Activated CD8-positive, alpha-beta memory T cell treated with anti-CD3 and anti-CD28 coated beads, Interleukin-2, amount 50 U/mL, for 48 hours (primary cell): Measurements from ENCODE around the gene C6orf62.
"Not testable (repeated sequence)": the region's sequence is repeated elsewhere in the genome, so short reads cannot be mapped to it uniquely, and the experiment has no call there.

Source experiments
- DNase-seq: peaks from one replicate; pipeline ENCODE4 v3.0.0-alpha.2; 2020

Gene C6orf62

DNA sequence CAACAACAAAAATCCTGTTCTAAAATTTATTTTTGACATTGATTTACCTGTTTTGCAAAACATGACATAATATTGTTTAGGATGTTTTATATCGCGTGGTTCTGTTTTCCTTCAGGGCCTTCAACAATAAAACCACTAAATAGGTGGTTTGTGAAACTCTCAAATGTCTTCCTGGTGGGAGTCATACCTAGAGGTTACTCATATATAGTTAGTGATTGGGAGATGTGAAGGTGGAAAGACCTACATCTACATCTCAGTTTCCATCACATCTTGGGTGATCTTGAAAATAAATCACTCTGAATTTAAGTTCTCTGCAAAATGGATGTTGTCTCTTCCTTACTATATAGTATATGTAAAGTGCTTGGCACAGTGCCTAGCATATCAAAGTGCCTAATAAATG, 22.9 kb downstream of the C6orf62 start:
- DNase-seq = no peak

DNA sequence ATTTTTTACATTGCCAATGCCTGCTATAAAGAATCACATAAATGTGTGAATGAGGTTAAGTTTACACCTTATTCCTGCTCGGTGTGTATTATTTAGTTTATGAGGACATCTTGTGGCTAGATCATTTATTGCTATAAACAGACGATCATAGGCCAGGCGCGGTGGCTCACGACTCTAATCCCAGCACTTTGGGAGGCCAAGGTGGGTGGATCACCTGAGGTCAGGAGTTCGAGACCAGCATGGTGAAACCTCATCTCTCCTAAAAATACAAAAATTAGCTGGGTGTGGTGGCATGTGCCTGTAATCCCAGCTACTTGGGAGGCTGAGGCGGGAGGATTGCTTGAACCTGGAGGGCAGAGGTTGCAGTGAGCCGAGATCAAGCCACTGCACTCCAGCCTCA, 23.3 kb downstream of the C6orf62 start:
- DNase-seq = peak; percentile 60

DNA sequence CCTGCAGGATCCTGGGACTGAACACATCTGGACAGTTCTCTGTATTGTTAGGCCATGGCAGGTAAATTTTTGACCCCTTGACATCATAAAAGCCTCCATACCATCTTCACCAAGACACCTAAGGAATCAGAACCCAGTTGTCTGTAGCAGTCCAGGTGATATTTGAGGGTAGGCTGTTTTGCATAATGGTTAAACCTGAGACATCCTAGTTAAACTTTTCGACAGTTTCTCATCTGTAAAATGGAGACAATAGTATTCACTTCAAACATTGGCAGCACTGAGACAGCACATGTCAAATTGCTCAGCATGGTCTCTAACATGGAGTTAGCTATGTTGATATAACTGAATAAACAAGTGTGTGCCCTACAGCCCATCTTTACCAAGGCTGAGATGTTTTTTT, 24.8 kb downstream of the C6orf62 start:
- no peak for DNase-seq

DNA sequence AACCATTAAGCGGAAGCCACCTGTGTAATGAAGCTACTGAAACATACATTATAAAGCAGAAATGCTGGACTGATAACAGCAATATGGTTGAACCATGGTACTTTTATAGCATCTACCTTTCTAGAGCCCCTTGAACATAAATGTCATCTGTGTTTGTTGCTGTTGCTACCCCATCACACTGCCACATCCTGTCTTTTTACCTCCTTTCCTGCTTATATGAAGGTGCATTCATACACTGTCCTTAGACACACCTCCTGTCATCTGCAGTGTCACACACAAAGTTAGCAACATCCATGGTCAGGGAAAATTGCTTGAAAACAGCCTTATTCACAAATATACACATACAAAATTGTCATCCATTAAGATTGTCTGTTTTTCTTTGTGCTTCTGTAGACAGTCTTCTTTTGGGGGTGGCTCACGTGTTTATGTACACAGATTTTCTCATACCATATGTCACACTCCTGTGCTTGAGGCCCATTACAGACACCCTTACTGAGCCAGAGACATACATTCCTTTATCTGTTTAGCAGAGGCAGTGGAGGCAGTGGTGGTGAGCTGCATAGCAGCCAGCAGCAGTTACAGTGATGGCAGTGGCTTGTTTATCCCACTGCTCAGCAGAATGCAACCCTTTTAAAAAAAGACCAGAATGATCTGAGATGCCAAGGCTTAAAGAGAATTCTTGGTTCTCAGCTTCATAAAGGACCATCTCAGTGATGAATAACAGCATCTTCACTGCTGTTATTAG, 25.9 kb downstream of the C6orf62 start:
- no peak for DNase-seq

DNA sequence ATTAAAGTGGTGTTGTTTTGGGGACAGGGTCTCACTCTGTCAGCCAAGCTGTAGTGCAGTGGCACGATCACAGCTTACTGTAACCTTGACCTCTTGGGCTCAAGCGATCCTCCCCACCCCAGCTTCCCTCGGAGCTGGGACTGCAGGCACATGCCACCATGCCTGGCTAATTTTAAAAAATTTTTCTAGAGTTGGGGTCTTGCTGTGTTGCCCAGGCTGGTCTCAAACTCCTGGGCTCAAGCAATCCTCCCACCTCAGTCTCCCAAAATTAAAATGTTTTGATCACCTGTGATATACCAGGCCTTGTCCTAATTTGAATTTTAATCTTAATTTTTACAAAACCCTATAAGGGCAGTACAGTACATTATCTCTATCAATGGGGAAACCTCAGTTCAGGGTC, 26.5 kb downstream of the C6orf62 start:
- no peak for DNase-seq

DNA sequence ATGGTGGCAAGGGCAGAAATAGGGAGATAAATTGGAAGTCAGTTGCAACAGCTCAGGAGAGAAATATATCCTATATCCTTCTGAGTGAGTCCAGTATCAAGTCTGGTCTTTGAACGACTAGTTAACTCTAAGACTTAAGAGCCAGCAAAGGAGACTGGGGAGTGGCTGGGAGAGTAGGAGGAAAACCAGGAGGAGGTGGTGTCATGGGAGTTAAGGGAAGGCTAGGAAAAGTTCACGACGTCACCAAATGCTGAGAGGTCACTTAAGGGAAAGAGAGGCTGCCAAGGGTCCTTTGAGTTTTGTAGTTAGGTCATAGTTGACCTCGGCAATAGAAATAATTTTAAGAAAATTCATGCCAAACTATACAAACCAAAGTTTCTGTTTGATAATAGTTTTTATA, 27.0 kb downstream of the C6orf62 start:
- no peak for DNase-seq

DNA sequence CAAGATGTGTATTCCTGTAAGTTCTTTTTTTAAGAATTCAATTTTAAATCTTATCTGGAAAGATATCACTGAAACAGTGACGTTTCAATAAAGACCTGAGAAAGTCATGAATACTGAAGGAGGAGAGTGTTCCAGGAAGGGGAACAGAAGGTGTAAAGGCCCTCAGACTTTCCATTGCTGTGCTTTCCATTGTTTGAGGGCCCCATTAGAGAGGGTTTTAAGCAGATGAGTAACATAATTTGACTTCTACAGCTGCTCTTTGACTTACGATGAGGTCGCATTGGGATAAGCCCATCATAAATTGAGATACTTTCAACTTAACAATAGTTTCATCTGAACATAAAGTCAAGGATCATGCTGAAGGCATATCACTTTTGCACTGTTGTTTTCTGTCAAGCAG, 27.4 kb downstream of the C6orf62 start:
- no peak for DNase-seq

DNA sequence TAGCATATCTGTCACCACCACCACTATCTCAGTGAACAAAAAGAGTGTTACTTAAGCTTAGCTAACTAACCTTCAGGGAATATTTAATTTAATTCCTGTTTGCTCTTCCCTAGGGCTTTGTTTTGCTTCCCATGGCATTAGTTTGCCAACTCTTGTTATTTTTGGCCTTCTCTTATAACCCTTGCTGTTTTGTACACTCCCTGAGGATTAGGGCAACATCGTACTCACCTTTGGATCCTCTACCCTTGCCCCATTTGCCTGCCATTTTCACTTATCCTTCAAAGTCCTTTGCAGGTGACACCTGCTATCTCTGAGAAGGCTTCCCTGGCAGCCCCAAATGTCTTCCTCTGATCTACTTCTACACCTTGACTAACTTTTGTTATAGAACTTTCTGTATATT, 28.4 kb downstream of the C6orf62 start:
- DNase-seq = no peak

DNA sequence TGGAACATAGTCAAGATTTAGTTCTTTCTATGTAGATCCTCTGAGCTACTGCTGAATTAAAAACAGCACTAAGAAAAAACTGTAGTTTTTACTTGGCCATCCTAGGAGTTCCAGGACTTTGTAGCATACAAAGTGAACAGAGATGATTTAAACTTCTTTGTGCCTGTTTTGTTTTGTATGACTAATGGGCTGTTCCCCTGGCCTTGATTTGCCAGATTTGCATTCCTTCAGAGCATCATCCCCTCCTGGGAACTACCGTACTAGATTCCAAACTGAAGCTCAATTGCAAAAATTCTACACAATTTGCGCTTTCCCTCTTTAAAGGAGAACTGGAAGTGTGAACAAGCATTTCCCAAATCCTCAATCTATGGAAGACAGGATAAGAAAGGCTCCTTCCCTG, 29.0 kb downstream of the C6orf62 start:
- DNase-seq = no peak

DNA sequence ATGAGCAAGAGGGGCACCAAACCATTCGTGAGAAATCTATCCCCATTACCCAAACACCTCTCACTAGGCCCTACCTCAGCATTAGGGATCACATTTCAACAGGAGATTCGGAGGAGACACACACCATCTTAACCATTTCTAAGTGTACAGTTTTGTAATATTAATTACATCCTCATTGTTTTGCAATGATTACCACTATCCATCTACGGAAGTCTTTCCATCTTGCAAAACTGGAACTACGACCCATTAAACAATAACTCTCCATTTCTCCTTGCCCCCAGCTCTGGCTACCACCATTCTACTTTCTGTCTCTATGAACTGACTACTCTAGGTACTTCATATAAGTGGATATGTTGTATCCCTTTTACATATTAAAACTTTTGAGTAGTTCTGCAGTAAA, 32.0 kb downstream of the C6orf62 start:
- DNase-seq = no peak

DNA sequence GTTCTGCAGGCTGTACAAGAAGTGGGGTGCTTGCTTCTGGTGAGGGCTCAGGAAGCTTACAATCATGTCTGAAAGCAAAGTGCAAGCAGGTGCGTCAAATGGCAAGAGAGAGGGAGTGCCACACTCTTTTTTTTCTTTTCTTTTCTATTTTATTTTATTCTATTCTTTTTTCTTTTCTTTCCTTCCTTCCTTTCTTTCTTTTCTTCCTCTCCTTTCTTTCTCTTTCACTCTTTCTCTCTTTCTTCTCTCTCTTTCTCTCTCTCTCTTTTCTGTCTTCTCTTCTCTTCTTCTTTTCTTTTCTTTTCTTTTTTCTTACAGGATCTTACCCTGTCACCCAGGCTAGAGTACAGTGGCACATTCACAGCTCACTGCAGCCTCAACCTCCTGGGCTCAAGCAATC, 32.5 kb downstream of the C6orf62 start:
- no peak for DNase-seq

DNA sequence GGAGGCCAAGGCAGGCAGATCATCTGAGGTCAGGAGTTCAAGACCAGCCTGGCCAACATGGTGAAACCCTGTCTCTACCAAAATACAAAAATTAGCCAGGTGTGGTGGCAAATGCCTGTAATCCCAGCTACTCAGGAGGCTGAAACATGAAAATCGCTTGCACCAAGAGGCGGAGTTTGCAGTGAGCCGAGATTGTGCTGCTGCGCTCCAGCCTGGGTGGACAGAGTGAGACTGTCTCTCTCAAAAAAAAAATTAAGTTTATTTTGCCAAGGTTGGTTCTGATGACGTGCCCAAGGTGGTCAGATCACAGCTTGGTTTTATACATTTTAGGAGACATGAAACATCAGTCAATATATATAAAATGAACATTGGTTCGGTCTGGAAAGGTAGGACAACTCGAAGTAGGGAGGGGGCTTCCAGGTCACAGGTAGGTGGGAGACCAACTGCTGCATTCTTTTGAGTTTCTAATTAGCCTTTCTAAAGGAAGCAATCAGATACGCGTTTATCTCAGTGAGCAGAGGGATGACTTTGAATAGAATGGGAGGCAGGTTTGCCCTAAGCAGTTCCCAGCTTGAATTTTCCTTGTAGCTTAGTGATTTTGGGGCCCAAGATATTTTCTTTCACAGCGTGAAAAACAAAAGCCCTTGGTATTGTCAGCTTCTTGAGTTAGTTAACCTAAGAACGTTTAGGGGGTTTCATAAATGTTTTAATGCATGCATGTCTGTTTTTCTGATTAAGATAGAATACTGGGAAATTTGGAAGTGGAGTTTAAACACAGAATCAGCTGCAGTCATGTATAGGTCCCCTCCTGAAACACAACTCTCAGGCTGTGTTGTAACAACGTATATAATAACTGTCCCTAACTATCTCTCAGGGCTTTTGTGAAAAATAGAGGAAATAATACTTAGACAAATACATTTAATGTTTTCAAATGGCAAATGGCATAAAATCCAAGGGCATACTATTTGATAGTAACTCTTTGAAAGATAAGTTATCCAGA, 35.4 kb downstream of the C6orf62 start:
- no peak for DNase-seq

DNA sequence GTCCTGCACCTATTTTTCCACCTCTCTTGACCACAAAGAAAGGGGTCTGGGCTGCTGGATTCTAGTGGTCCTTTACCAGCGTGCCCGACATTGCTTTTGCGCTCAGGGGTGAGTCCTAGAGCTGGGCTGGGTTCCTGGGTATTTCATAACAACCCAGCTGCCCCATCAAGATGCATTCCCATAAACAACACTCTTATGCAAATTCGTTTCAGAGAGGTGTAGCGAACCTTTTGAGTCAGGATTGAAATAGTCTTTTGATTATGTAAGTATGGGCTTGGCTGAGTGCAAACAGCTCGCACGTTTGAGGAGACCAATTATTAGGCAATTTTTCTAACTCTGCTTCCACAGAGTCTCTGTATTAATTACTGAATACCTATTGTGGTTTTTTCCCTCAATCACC, 38.4 kb downstream of the C6orf62 start:
- DNase-seq = no peak

DNA sequence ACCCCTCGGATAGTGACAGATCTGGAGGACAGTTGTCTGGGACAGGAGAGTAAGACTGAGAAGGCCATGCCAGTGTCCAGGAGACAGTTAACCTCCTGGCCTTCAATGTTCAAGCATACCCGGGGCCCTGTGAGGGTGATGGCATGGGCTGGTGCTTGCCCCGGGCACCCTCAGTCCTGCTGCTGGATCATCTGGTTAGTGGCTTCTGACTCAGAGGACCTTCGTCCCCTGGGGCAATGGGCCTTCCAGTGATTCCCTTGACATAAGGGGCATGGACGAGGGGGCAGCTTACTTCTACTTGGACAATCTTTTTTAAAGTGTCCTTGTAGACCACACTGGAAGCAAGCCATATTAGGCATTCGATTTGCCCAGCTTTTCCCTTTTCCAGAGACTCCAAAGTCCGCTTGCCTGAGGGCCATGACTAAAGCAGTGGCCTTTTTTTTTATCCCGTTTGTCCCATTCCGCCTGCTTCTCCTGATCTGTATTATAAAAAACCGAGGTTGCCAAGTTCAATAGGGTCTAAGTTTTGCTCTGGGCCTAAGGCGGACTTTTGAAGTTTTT, 40.1 kb downstream of the C6orf62 start:
- not testable (repeated sequence) for DNase-seq

DNA sequence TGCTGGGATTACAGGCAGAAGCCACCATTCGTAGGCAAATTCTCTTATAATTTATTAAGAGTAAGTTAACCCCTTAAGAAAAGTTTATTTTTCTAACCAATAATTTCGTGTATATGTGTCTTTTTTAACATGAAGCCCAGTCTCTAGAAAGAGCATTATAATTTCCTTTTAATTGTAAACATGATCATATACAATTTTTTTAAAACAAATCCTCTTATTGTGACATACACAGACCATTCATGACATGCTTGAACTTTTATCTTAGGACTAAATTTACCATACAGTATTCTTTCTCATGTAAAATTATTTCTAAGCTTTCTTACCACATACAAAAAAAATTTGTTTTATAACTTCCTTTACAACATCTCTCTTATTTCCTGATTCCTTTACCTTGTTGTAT, 45.3 kb downstream of the C6orf62 start:
- no peak for DNase-seq

DNA sequence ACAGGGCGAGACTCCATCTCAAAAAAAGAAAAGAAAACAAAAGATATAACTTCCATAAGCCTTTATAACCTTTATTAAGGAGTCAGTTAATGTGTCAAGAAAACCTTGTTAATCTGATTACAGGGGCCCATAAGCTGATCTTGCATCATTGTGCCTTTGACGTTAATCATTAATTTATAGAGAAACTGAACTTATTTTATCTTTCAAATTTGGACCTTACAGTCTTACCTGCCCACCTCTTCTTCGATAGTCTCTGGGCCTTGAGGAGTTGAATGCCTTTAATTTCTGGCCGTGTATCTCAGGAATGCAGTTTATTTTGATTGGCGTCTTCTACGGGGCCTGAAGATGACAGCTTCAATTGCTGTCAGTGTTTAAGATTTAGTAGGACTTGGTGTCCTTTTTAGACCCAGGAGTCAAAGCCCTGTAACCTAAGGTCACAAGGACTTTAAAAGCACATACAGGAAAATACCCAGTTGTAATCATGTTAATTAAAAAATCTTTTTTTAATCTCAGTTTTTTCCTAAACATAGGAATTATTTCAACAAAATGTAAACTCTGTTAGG, 46.3 kb downstream of the C6orf62 start:
- DNase-seq = no peak

DNA sequence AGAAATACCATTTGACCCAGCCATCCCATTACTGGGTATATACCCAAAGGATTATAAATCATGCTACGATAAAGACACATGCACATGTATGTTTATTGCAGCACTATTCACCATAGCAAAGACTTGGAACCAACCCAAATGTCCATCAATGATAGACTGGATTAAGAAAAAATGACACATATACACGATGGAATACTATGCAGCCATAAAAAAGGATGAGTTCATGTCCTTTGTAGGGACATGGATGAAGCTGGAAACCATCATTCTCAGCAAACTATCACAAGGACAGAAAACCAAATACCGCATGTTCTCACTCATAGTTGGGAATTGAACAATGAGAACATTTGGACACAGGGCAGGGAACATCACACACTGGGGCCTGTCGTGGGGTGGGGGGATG, 47.9 kb downstream of the C6orf62 start:
- DNase-seq = not testable (repeated sequence)

DNA sequence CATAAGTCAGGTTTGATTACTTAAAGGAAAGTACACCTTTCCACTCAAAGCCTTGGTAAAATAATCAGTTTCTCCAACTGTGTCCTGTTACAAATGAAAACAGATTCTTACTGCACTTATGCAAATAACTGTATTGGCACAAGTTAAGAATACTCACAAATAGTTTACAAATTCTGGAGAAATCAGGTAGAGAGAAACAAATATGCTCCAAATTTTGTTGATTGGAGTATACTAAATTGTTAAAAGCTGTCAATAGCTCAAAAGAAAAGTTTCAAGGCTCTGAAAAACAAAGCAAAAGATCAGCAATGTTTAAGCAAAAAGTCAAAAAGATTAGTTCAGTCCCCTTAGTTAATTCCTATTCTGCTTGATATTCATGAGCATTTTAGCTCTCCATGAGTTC, 48.5 kb downstream of the C6orf62 start:
- not testable (repeated sequence) for DNase-seq

DNA sequence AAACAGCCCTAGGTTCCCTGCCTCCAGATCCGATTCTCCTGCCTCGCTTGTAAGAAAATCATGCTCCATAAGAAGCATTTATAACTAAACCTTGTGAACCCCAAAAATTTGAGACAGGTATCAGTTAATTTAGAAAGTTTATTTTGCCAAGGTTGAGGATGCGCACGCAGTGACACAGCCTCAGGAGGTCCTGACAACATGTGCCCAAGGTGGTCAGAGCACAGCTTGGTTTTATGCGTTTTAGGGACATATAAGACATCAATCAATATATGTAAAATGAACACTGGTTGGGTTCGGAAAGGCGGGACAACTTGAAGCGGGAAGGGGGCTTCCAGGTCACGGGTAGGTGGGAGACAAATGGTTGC, 50.0 kb downstream of the C6orf62 start:
- no peak for DNase-seq

DNA sequence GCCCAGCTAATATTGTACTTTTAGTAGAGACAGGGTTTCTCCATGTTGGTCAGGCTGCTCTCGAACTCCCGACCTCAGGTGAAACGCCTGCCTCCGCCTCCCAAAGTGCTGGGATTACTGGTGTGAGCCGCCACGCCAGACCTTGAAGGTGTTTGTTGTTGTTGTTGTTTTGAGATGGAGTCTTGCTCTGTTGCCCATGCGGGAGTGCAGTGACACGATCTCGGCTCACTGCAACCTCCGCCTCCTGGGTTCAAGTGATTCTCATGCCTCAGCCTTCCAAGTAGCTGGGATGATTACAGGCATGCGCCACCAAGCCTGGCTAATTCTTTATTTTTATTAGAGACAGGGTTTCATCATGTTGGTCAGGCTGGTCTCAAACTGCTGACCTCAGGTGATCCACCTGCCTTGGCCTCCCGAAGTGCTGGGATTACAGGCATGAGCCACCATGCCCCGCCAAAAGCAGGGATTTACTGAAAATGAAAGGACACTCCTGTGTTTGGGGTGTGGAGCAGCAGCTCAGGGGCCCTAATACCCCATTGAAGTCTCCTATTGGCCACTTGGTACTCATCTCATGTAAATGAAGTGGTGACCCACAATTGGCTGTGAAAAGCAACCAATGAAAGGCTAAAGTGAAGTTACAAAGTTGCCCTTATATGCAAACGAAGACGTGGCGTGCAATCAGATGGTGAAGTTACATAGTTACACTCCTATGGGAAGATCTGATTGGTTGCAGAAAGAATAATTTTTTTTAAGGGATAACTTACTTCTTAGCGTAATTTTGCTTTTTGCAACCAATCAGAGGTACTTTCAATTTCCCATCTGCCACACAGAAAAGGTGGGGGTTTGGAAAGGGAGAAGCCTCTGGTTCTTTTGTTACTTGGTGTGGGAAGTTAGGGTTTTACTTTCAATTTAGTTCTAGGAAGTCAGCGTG, 50.6 kb downstream of the C6orf62 start:
- DNase-seq = not testable (repeated sequence)

DNA sequence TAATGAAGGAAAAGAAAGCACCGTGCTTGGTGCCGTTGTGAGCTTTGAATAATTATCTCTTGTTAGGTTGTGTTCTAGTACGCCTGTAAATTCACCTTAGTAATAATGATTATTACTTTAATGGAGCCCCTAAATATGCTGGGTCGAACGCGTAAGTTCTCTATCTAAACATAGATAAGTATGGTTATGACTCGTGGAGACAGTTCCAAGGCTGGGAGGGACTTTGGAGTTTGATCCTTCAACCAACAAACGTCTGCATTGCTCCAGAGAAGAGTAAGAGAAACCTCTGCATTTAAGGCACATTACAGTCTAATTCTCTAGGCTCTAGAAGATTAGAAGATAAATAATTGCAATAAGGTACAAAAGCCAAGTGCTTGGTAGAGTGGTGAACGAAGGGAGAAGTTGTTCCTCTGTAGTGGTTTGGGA, 51.6 kb downstream of the C6orf62 start:
- DNase-seq = no peak

DNA sequence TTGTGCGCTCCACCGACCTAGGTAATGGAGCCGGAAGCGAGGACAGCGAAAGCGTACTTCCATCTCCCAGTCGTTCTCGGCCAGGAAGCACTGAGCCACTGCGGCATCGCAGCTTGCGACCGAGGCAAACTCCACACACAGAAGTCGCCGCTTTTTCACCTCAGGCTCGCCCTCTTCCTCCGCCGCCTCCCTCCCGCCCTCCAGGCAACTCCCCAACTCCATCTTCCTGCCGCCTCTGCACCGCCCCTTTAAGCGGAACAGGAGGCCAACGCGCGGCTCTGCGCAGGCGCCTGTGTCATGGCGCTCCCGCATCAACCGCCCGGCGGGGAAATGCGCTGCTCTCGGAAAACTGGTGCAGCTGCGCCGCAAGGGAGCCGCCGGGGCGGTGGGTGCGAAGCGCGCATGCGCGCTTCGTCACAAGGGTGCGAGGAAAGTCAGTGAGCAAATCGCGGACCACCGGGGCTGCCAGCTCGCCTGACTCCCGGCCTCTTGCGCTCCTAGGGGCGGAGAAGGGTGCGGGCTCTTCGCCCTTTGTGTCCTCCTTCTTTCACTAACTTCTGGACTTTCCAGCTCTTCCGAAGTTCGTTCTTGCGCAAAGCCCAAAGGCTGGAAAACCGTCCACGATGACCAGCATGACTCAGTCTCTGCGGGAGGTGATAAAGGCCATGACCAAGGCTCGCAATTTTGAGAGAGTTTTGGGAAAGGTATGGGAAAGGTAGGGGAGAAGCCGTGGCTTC, 52.1 kb downstream of the C6orf62 start, which contains the start of the genes ACOT13 and TDP2:
TSS of gene ACOT13 (plus strand) at position 437 of the 737 bp plus-strand sequence. CDS start at position 624, 187 bp downstream.
TSS of gene TDP2 (minus strand) at position 259 of the 737 bp plus-strand sequence. CDS start at position 222, 37 bp downstream.
- DNase-seq = peak; percentile 96
